Measurements from ENCODE around the gene PLIN1. TPM values are rescaled to one million over a fixed set of nuclear protein-coding genes. Genes with fewer than 3 reads are reported as not detected.

Gene PLIN1
- total and polyA plus RNA-seq, 2 donors (not counting 1 experiment from before 2014, with no cell fraction given) = 0.02 to 0.50 TPM

- no peak overlapping the region for H3K4me3 ChIP-seq (replicated peaks in 1 of 4; ENCODE audit: control extremely low read depth in 1 of 4, insufficient read depth in 1 of 4, low read depth in 3 of 4, low read length in 4 of 4)
Measured at GRCh38 chr15:89686522-89686921, 7.4 kb upstream of the PLIN1 start.

GRCh38 chr15:89685995-89686394, 6.8 kb upstream of the PLIN1 start:
- no peak overlapping the region for H3K27ac ChIP-seq (ENCODE audit: insufficient read depth, low read length)
- DNase-seq (ENCODE audit: low read depth in 2 of 2) = no peak
- no peak overlapping the region for H3K9ac ChIP-seq (ENCODE audit: insufficient read depth, low read length)
- no peaks in the 10 kb centered on the region for H3K9me3 ChIP-seq (ENCODE audit: control insufficient read depth, insufficient read depth, low read depth, low read length)
- no peaks in the 10 kb centered on the region for H4K20me1 ChIP-seq (ENCODE audit: control insufficient read depth, extremely low read depth, insufficient read depth, low read length)
- H3K4me3 ChIP-seq (replicated peaks in 1 of 4; ENCODE audit: control extremely low read depth in 1 of 4, insufficient read depth in 1 of 4, low read depth in 3 of 4, low read length in 4 of 4) = no peak overlapping the region
- H3K4me2 ChIP-seq (ENCODE audit: extremely low read depth, insufficient read depth, low read length) = no peak overlapping the region
- no peaks in the 10 kb centered on the region for H3K4me1 ChIP-seq (ENCODE audit: control insufficient read depth, extremely low read depth, insufficient read depth, low read length)
- TF ChIP-seq CTCF (conservative IDR thresholded peaks at IDR 0.05 in 1 of 2, IDR thresholded peaks at IDR 0.05 in 1 of 2; ENCODE audit: low read depth in 1 of 2, low read length in 2 of 2) (no peak), EZH2 (IDR thresholded peaks at IDR 0.05; ENCODE audit: low read length, missing control alignments) (no peak)
- no peaks in the 10 kb centered on the region for H3K79me2 ChIP-seq (ENCODE audit: control insufficient read depth, insufficient read depth, low read length)
- H3K27me3 ChIP-seq (ENCODE audit: control insufficient read depth, insufficient read depth, low read length) = no peaks in the 10 kb centered on the region
- no peak overlapping the region for H2AFZ ChIP-seq (ENCODE audit: low read length)
- no peaks in the 10 kb centered on the region for H3K36me3 ChIP-seq (ENCODE audit: control insufficient read depth, insufficient read depth, low read length)

More at GRCh38 chr15:89686522-89686921, 7.4 kb upstream of the PLIN1 start:
- Histone ChIP-seq H3K4me2 (ENCODE audit: extremely low read depth, insufficient read depth, low read length) (no peak overlapping the region), H3K27me3 (ENCODE audit: control insufficient read depth, insufficient read depth, low read length) (no peaks in the 10 kb centered on the region), H4K20me1 (ENCODE audit: control insufficient read depth, extremely low read depth, insufficient read depth, low read length) (no peaks in the 10 kb centered on the region), H3K27ac (ENCODE audit: insufficient read depth, low read length) (no peak overlapping the region), H3K79me2 (ENCODE audit: control insufficient read depth, insufficient read depth, low read length) (no peaks in the 10 kb centered on the region), H3K9me3 (ENCODE audit: control insufficient read depth, insufficient read depth, low read depth, low read length) (no peaks in the 10 kb centered on the region), H3K36me3 (ENCODE audit: control insufficient read depth, insufficient read depth, low read length) (no peaks in the 10 kb centered on the region), H2AFZ (ENCODE audit: low read length) (no peak overlapping the region), H3K9ac (ENCODE audit: insufficient read depth, low read length) (no peak overlapping the region), H3K4me1 (ENCODE audit: control insufficient read depth, extremely low read depth, insufficient read depth, low read length) (no peaks in the 10 kb centered on the region)
- TF ChIP-seq EZH2 (IDR thresholded peaks at IDR 0.05; ENCODE audit: low read length, missing control alignments) = no peak
- no peak for DNase-seq (ENCODE audit: low read depth in 2 of 2)

- Histone ChIP-seq H3K9me3 (ENCODE audit: control insufficient read depth, insufficient read depth, low read depth, low read length) (no peaks in the 10 kb centered on the region), H3K4me2 (ENCODE audit: extremely low read depth, insufficient read depth, low read length) (no peak overlapping the region), H3K27ac (ENCODE audit: insufficient read depth, low read length) (no peak overlapping the region), H3K36me3 (ENCODE audit: control insufficient read depth, insufficient read depth, low read length) (no peaks in the 10 kb centered on the region), H3K27me3 (ENCODE audit: control insufficient read depth, insufficient read depth, low read length) (no peaks in the 10 kb centered on the region), H3K4me3 (replicated peaks in 1 of 4; ENCODE audit: control extremely low read depth in 1 of 4, insufficient read depth in 1 of 4, low read depth in 3 of 4, low read length in 4 of 4) (no peak overlapping the region), H3K4me1 (ENCODE audit: control insufficient read depth, extremely low read depth, insufficient read depth, low read length) (no peaks in the 10 kb centered on the region), H2AFZ (ENCODE audit: low read length) (no peak overlapping the region), H3K79me2 (ENCODE audit: control insufficient read depth, insufficient read depth, low read length) (no peaks in the 10 kb centered on the region), H4K20me1 (ENCODE audit: control insufficient read depth, extremely low read depth, insufficient read depth, low read length) (no peaks in the 10 kb centered on the region), H3K9ac (ENCODE audit: insufficient read depth, low read length) (no peak overlapping the region)
- no peak for TF ChIP-seq CTCF (conservative IDR thresholded peaks at IDR 0.05 in 1 of 2, IDR thresholded peaks at IDR 0.05 in 1 of 2; ENCODE audit: low read depth in 1 of 2, low read length in 2 of 2)
- no peak for DNase-seq (ENCODE audit: low read depth in 2 of 2)
Measured at GRCh38 chr15:89681146-89681545, 2.0 kb upstream of the PLIN1 start.
